Measurements from ENCODE around the gene VCAM1. TPM values are rescaled to one million over a fixed set of nuclear protein-coding genes. Genes with fewer than 3 reads are reported as not detected.

The VCAM1 gene
- total and polyA plus RNA-seq, 8 donors, result 9.1 to 73.0 (median 45.8) TPM

GRCh38 chr1:100731309-100731708 lies 11.8 kb downstream of the VCAM1 start:
- Histone ChIP-seq H3K27me3 (no peaks in the 10 kb centered on the region), H3K4me1 (peaks cover 0 to 8% of the 10 kb centered on the region in 2 donors), H3K4me3 (no peak overlapping the region), H3K9me3 (no peaks in the 10 kb centered on the region), H3K36me3 (no peaks in the 10 kb centered on the region), H3K27ac (no peak overlapping the region)
- TF ChIP-seq CTCF (IDR thresholded peaks at IDR 0.05), result no peak
- DNase-seq (no peak), ATAC-seq (no peak)
- intact Hi-C loops (cut with DNase I), result no loop called here

DNA sequence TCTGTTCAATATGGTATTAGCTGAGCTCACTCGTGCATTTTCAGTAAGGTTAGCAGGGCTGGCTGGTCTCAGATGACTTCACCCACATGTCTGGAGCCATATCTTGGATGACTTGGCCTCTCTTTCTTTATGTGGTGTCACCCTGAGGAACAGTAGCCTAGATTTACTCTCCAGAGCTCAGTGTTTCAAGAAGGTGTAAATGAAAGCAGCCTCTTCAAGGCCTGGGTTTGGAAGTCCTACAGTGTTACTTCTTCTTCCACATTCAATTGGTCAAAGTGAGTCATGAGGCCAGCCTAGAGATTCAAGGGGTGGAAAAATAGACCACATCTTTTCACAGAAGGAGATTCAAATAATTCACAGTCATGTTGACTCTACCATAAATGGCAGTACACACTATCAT lies 12.2 kb downstream of the VCAM1 start:
- Histone ChIP-seq H3K4me3 (no peak overlapping the region), H3K27me3 (no peaks in the 10 kb centered on the region), H3K36me3 (no peaks in the 10 kb centered on the region), H3K9me3 (no peaks in the 10 kb centered on the region), H3K27ac (no peak overlapping the region), H3K4me1 (peaks cover 0 to 8% of the 10 kb centered on the region in 2 donors)
- intact Hi-C loops (cut with DNase I), result no loop called here
- no peak for TF ChIP-seq CTCF (IDR thresholded peaks at IDR 0.05)
- no peak for DNase-seq
- ATAC-seq, result no peak

DNA sequence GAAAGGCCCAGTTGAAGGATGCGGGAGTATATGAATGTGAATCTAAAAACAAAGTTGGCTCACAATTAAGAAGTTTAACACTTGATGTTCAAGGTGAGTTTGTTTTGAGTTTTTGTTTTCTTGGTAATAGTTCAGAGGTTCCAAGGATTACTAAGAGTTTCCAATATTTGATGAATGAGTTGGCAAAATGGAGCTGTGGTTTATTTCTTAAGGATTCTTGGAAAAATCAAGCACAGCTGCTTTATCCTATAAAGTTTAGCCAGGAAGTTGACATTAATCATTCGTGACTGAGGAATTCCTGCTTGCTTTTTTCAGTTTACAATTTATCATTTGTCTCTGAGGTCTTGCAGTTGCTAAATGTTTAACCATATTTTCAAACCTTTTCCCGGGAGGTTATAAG lies 15.1 kb downstream of the VCAM1 start:
- DNase-seq (peak in 2 of 4 donors; percentile 52 to 58), ATAC-seq (peak; percentile 37)
- Histone ChIP-seq H3K9me3 (no peaks in the 10 kb centered on the region), H3K4me1 (peaks cover 0 to 8% of the 10 kb centered on the region in 2 donors), H3K36me3 (no peaks in the 10 kb centered on the region), H3K27ac (peak overlapping the region in 1 of 2 donors; percentile 13), H3K4me3 (no peak overlapping the region), H3K27me3 (no peaks in the 10 kb centered on the region)
- intact Hi-C loops (cut with DNase I), result no loop called here
- TF ChIP-seq CTCF (IDR thresholded peaks at IDR 0.05), result no peak

- H3K4me1 ChIP-seq, result peaks cover 0 to 8% of the 10 kb centered on the region in 2 donors
- no peaks in the 10 kb centered on the region for H3K27me3 ChIP-seq
- no peaks in the 10 kb centered on the region for H3K9me3 ChIP-seq
- H3K4me3 ChIP-seq, result no peak overlapping the region
- ATAC-seq (peak; percentile 72), DNase-seq (no peak)
- no peak overlapping the region for H3K27ac ChIP-seq
- intact Hi-C loops (cut with DNase I), result no loop called here
- no peak for TF ChIP-seq CTCF (IDR thresholded peaks at IDR 0.05)
- no peaks in the 10 kb centered on the region for H3K36me3 ChIP-seq
These were observed 15.7 kb downstream of the VCAM1 start for GRCh38 chr1:100735244-100735643.

DNA sequence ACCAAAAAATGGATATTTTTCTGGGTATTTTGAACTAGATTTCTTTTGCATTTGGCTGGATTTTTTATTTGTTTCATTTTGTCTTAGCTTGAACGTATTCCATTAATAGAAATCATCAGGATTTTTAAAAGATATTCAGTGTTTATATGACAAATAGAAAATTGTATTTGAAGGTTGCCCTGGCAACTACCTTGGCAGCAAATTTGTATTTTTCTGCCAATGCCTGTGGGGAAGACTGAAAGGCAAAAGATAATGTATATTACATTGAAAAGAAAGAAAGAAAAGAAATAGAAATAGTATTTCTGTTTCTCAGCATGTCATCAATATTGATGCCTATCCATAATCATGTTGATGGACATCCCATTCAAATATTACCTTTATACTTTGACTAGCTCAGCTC lies 16.8 kb downstream of the VCAM1 start:
- no peak for ATAC-seq
- intact Hi-C loops (cut with DNase I), result no loop called here
- Histone ChIP-seq H3K27me3 (no peaks in the 10 kb centered on the region), H3K27ac (no peak overlapping the region), H3K4me1 (peaks cover 0 to 8% of the 10 kb centered on the region in 2 donors), H3K36me3 (no peaks in the 10 kb centered on the region), H3K4me3 (no peak overlapping the region), H3K9me3 (no peaks in the 10 kb centered on the region)
- no peak for TF ChIP-seq CTCF (IDR thresholded peaks at IDR 0.05)
- DNase-seq, result peak in 2 of 4 donors; percentile 53 to 79
